Mesothelial cell of epicardium (in vitro differentiated cells): Measurements from ENCODE around the gene SCG3. TPM values are rescaled to one million over a fixed set of nuclear protein-coding genes. Genes with fewer than 3 reads are reported as not detected.
A peak's percentile ranks its signal among the peaks of the same experiment; 100 is the strongest.

ENCODE experiments used
- DNase-seq, 2 experiments: peaks; one replicate each; pipeline ENCODE4 v3.0.0; 2021; ENCODE audit warnings: low spot score in 2 of 2; ENCODE audit not compliant: unreplicated experiment in 2 of 2
- H3K27ac Mint-ChIP-seq: 2 replicates; pipeline ENCODE4 v1.8.0; 2021; ENCODE audit warnings: mixed read lengths
- H3K27me3 Mint-ChIP-seq: 2 replicates; pipeline ENCODE4 v1.8.0; 2021; ENCODE audit warnings: low read depth, mixed read lengths
- H3K36me3 Mint-ChIP-seq: 2 replicates; pipeline ENCODE4 v1.8.0; 2021; ENCODE audit warnings: mixed read lengths
- H3K4me1 Mint-ChIP-seq: 2 replicates; pipeline ENCODE4 v1.8.0; 2021; ENCODE audit warnings: mixed read lengths
- H3K4me3 Mint-ChIP-seq: 2 replicates; pipeline ENCODE4 v1.8.0; 2021; ENCODE audit warnings: mild to moderate bottlenecking, moderate library complexity, mixed read lengths
- H3K9me3 Mint-ChIP-seq: 2 replicates; pipeline ENCODE4 v1.8.0; 2021; ENCODE audit warnings: mixed read lengths
- total RNA-seq: library from RNA; stranded (reverse); gene quantifications from 3 replicates; pipeline ENCODE4 v1.2.1, GENCODE V29; 2021
- TF ChIP-seq, protein P1 (sequence below): fragments of 200-600 bp; sonication (generic); IDR thresholded peaks from one replicate; pipeline ENCODE4 v1.5.0; 2021; ENCODE audit warnings: antibody characterized with exemption; ENCODE audit not compliant: unreplicated experiment

SCG3 gene
- total RNA-seq, 1 donor from 2014 or later: not detected

DNA sequence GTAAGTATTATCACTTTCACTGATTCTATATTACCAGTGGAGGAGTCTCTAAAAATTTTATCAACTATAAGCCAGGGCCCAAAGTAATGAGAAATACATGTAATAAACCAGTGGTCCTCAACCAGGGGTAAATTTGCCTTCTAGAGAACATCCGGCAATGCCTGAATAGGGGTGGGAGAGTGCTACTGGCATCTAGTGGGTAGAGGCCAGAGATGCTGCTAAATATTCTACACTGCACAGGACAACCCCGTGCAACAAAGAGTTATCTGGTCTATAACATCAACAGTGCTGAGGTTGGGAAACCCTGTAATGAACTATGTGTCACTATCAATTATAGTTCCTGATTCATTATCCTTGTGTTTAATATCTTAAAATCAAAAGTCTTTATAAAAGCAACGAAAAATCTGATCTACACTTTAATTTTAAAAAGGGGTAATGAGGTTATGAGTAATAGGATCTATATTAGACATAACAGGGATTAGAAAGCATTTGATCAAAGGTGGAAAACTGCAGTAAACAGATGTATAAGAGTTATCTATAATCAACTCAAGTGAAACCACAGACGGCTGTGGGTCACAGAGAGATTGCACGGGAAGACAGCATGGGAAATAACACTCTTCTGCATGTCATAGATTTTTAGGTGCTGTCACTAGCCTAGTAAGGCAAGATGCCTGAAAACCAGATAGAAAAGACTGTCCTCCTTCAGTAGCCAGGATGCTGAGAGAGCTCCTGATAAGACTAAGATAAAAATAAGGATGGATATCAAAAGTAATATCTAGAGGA lies 54.1 kb downstream of the SCG3 start:
- H3K27me3 Mint-ChIP-seq: peaks cover 18% of the 10 kb centered on the region
- TF ChIP-seq, protein P1, sequence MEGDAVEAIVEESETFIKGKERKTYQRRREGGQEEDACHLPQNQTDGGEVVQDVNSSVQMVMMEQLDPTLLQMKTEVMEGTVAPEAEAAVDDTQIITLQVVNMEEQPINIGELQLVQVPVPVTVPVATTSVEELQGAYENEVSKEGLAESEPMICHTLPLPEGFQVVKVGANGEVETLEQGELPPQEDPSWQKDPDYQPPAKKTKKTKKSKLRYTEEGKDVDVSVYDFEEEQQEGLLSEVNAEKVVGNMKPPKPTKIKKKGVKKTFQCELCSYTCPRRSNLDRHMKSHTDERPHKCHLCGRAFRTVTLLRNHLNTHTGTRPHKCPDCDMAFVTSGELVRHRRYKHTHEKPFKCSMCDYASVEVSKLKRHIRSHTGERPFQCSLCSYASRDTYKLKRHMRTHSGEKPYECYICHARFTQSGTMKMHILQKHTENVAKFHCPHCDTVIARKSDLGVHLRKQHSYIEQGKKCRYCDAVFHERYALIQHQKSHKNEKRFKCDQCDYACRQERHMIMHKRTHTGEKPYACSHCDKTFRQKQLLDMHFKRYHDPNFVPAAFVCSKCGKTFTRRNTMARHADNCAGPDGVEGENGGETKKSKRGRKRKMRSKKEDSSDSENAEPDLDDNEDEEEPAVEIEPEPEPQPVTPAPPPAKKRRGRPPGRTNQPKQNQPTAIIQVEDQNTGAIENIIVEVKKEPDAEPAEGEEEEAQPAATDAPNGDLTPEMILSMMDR: no peak
- H3K27ac Mint-ChIP-seq: no peak overlapping the region
- H3K4me1 Mint-ChIP-seq: peaks cover 15% of the 10 kb centered on the region
- no peaks in the 10 kb centered on the region for H3K36me3 Mint-ChIP-seq
- no peak overlapping the region for H3K4me3 Mint-ChIP-seq
- no peak for DNase-seq
- H3K9me3 Mint-ChIP-seq: no peaks in the 10 kb centered on the region

DNA sequence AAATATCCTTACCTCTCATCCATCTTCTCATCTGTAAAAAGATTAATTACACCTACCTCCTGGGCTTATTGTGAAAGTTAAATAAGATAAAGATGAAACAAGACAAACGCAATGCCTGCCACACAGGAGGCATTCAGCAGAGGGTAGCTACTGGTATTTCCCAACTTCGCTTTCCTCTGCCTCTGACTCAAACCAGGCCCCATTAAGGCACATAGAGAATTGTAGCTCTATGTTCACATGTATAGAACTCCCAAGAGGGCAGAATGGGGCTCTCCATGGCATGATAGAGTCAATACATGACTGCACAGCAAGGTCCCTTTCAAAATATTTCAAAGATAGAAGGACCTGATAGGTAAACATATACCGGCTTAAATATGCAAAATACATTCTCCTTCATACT lies 54.8 kb downstream of the SCG3 start:
- TF ChIP-seq, protein P1: no peak
- no peak for DNase-seq
- Mint-ChIP-seq H3K36me3 (no peaks in the 10 kb centered on the region), H3K27ac (no peak overlapping the region), H3K4me1 (peaks cover 15% of the 10 kb centered on the region), H3K4me3 (peak overlapping the region; percentile 67), H3K9me3 (no peaks in the 10 kb centered on the region), H3K27me3 (peaks cover 18% of the 10 kb centered on the region)

DNA sequence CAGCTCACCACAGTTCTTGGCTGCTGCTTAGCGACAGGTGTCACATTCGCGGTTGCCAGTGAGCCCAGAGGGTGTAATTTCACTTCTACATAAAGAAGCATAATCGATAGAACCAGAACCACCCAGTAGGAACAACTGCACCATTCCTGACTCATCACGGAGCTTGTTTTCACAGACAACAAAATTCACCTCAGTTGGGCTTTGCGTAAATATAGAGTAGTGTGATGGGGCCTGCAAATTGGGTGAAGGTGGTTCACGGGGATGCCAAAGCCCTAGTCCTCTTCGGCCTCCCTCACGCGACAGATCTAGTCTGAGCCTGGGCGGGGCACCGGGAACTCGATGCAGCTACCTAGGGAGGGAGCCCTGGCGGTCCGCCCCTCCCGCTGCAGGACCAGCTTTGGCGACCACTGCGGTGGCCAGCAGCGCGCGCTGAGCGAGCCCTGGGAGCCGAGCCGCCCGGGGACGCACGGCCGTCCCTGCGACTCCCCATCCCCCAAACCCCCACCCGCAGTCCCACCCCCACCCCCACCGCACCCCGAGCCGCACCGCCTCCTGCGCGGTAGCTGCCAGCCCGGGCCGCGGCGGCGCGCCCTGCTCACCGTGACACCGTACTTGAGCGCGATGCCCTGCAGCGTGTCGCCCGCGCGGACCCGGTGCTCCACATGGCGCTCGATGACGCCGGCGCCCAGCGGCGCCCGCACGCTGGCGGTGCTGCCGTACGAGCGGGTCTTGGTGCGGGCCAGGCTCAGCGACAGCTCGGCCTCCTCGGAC lies 55.6 kb downstream of the SCG3 start:
- H3K4me1 Mint-ChIP-seq: peaks cover 11% of the 10 kb centered on the region
- no peaks in the 10 kb centered on the region for H3K9me3 Mint-ChIP-seq
- no peaks in the 10 kb centered on the region for H3K36me3 Mint-ChIP-seq
- H3K27me3 Mint-ChIP-seq: peaks cover 18% of the 10 kb centered on the region
- no peak for DNase-seq
- TF ChIP-seq, protein P1: no peak
- H3K4me3 Mint-ChIP-seq: peak overlapping the region; percentile 67
- H3K27ac Mint-ChIP-seq: no peak overlapping the region

DNA sequence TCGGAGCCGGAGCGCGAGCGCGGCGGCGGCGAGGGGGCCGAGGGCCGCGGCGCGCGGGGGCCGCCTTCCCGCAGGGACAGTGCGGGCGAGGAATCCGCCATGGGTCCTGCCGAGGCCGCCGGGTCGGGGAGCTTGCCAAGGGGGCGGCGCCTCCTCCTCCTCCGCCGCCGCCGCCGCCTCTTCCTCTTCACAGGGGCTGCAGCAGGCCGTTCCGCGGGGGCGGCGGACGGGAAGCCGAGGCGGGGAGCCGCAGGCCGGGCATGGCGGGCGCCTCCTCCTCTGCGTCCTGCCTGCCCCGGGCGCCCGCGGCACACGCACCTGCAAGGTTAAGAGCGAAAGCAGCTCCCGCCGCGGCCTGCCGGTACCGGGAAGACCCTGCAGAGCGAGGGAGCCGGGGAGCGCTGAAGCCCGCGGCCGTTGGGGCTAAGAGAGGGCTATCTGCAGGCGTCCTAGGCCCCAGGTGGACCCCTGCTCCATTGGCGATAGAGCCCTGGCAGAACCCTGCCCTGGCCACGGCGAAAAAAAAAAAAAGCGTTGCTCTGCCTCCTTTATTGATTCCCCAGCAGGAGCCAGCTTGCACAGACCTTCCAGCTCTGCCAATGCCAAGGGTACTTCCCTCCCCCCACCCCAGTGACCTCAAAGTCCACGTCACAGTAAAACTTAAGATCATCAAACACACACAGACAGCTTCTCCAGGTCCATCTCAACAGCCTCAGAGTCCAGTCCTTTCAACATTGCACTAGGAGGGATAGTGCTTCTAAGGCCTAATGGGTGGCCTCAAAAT lies 56.4 kb downstream of the SCG3 start, which contains the start of gene LYSMD2:
TSS of gene LYSMD2 (minus strand) at position 134 of the 784 bp plus-strand sequence. CDS start at position 101, 33 bp downstream.
- DNase-seq: peak in 1 of 2 experiments; percentile 62
- peaks cover 18% of the 10 kb centered on the region for H3K27me3 Mint-ChIP-seq
- peak within 1 kb of the TSS; percentile 67 for H3K4me3 Mint-ChIP-seq
- TF ChIP-seq, protein P1: no peak
- H3K9me3 Mint-ChIP-seq: no peaks in the 10 kb centered on the region
- H3K27ac Mint-ChIP-seq: no peak within 1 kb of the TSS
- peaks cover 11% of the 10 kb centered on the region for H3K4me1 Mint-ChIP-seq
- H3K36me3 Mint-ChIP-seq: no peaks in the 10 kb centered on the region

DNA sequence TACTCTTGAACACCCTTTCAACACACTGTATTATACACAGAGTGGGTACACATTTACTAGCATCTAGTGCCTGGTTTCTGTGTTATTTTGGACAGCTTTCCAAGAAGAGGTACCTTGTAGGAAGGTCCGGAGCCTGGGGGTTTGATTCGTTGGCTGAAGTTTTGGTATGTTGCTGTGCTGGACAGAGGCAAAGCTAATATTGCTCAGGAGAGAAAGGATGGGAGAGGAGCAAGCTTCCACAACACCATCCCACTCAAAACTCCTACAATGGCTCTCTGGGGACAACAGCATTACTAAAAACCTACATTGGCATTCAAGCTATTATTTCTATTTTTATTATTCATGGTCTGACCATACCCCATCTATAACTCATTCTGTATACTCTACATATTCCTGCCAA lies 57.2 kb downstream of the SCG3 start:
- TF ChIP-seq, protein P1: no peak
- no peaks in the 10 kb centered on the region for H3K36me3 Mint-ChIP-seq
- no peaks in the 10 kb centered on the region for H3K9me3 Mint-ChIP-seq
- H3K4me1 Mint-ChIP-seq: peaks cover 11% of the 10 kb centered on the region
- no peak for DNase-seq
- H3K27me3 Mint-ChIP-seq: peaks cover 19% of the 10 kb centered on the region
- peak overlapping the region; percentile 63 for H3K4me3 Mint-ChIP-seq
- H3K27ac Mint-ChIP-seq: no peak overlapping the region
